Caco-2 (cell line): ENCODE data around the gene E2F6. TPM values are rescaled to one million over a fixed set of nuclear protein-coding genes. Genes with fewer than 3 reads are reported as not detected.

Experiments used
- BruUV-seq: library from RNA; stranded (reverse); fragments of 400-500 nt; replicated peaks from 2 replicates; lab custom pipeline; 2021; lab: Mats Ljungman, UMichigan
- CTCF ChIA-PET: fragments of 300-600 bp; sonication (Branson Sonifier 250); formaldehyde crosslinking; loops from one replicate; lab custom pipeline; 2022; ENCODE audit warnings: antibody characterized with exemption; lab: Charles Lee
- POLR2A ChIA-PET: fragments of 300-600 bp; sonication (Branson Sonifier 250); formaldehyde crosslinking; loops from one replicate; lab custom pipeline; 2022; ENCODE audit warnings: antibody characterized with exemption; lab: Charles Lee
- DNase-seq, 2 experiments: peaks; one replicate each; pipeline versions ENCODE4 v3.0.0 to v3.0.0-alpha.2; 2020 to 2022
- H3K27me3 ChIP-seq: replicated peaks from 2 replicates; pipeline ENCODE4 v1.6.0; 2011; ENCODE audit warnings: low read length; ENCODE audit not compliant: control insufficient read depth, insufficient read depth
- H3K36me3 ChIP-seq: 2 replicates; pipeline ENCODE4 v1.5.1; 2011; ENCODE audit warnings: low read length; ENCODE audit not compliant: control insufficient read depth, insufficient read depth
- H3K4me1 ChIP-seq: fragments of 250-450 bp; sonication (Bioruptor Pico); 2 replicates; pipeline ENCODE4 v1.5.1; 2020; ENCODE audit warnings: mild to moderate bottlenecking
- H3K4me3 ChIP-seq: 2 replicates; pipeline ENCODE4 v1.5.1; 2011; ENCODE audit warnings: low read depth, mild to moderate bottlenecking, control low read depth, low read length
- H3K9me3 ChIP-seq: fragments of 250-450 bp; sonication (Bioruptor Pico); 2 replicates; pipeline ENCODE4 v1.5.1; 2020; ENCODE audit warnings: mild to moderate bottlenecking, moderate library complexity
- H3K27ac Mint-ChIP-seq: one replicate; pipeline ENCODE4 v1.8.0; 2022; ENCODE audit warnings: mixed read lengths; ENCODE audit not compliant: unreplicated experiment
- H3K27me3 Mint-ChIP-seq: one replicate; pipeline ENCODE4 v1.8.0; 2022; ENCODE audit warnings: mixed read lengths; ENCODE audit not compliant: insufficient read depth, unreplicated experiment
- H3K36me3 Mint-ChIP-seq: one replicate; pipeline ENCODE4 v1.8.0; 2022; ENCODE audit warnings: mild to moderate bottlenecking, mixed read lengths; ENCODE audit not compliant: insufficient read depth, unreplicated experiment
- H3K4me1 Mint-ChIP-seq: one replicate; pipeline ENCODE4 v1.8.0; 2022; ENCODE audit warnings: low read depth, mixed read lengths; ENCODE audit not compliant: unreplicated experiment
- H3K4me3 Mint-ChIP-seq: one replicate; pipeline ENCODE4 v1.8.0; 2022; ENCODE audit warnings: mild to moderate bottlenecking, moderate library complexity, mixed read lengths; ENCODE audit not compliant: unreplicated experiment
- H3K9me3 Mint-ChIP-seq: one replicate; pipeline ENCODE4 v1.8.0; 2022; ENCODE audit warnings: mixed read lengths; ENCODE audit not compliant: unreplicated experiment
- intact Hi-C: fragments of 100-400 bp; cut with micrococcal nuclease; formaldehyde crosslinking; loops from one replicate; pipeline ENCODE4 v1.10.0; 2022; ENCODE audit not compliant: unreplicated experiment
- total RNA-seq: library from RNA; stranded (reverse); gene quantifications from 2 replicates; pipeline ENCODE4 v1.2.3, GENCODE V29; 2022
- TF ChIP-seq, protein P1 (sequence below), 2 experiments: fragments of 200-600 bp in 1 of 2; IDR thresholded peaks; 1 replicate in 1 of 2; 2 replicates in 1 of 2; pipeline versions ENCODE4 v1.5.1 to v1.8.0; 2011 to 2022; ENCODE audit warnings: antibody characterized with exemption in 1 of 2, control low read depth in 1 of 2, inconsistent platforms in 1 of 2, low read depth in 1 of 2, low read length in 1 of 2, mild to moderate bottlenecking in 1 of 2, moderate library complexity in 1 of 2; ENCODE audit not compliant: insufficient read depth in 1 of 2, severe bottlenecking in 1 of 2, unreplicated experiment in 1 of 2

E2F6 gene
- total RNA-seq, 1 experiment from 2014 or later: 44.5 TPM

DNA sequence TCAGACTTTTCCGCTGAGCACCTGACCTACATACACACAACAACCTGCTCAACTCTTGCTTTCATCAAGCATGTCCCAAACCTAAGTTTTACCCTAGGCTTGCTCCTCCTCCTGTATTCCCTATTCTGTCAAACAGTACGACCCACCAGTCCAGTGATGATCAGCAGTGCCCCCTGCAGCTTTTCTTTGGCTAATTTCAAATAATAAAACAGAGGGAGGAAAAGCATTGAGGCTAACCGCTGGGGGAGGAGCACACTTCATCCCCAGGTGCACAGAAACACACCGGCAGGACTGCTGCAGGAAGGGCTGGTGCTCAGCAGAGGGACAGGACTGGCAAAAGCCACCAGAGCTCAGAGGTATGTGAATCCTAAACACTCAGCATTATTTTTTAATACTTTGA lies 21.2 kb downstream of the E2F6 start:
- H3K4me1 Mint-ChIP-seq: no peaks in the 10 kb centered on the region
- H3K9me3 Mint-ChIP-seq: peaks cover 40% of the 10 kb centered on the region
- POLR2A ChIA-PET: no interaction called here
- no peak overlapping the region for H3K27ac Mint-ChIP-seq
- TF ChIP-seq, protein P1, sequence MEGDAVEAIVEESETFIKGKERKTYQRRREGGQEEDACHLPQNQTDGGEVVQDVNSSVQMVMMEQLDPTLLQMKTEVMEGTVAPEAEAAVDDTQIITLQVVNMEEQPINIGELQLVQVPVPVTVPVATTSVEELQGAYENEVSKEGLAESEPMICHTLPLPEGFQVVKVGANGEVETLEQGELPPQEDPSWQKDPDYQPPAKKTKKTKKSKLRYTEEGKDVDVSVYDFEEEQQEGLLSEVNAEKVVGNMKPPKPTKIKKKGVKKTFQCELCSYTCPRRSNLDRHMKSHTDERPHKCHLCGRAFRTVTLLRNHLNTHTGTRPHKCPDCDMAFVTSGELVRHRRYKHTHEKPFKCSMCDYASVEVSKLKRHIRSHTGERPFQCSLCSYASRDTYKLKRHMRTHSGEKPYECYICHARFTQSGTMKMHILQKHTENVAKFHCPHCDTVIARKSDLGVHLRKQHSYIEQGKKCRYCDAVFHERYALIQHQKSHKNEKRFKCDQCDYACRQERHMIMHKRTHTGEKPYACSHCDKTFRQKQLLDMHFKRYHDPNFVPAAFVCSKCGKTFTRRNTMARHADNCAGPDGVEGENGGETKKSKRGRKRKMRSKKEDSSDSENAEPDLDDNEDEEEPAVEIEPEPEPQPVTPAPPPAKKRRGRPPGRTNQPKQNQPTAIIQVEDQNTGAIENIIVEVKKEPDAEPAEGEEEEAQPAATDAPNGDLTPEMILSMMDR (IDR thresholded peaks at IDR 0.05; ENCODE audit: insufficient read depth in 1 of 2, low read depth in 1 of 2, low read length in 1 of 2, severe bottlenecking in 1 of 2, unreplicated experiment in 1 of 2): no peak
- peaks cover 19% of the 10 kb centered on the region for H3K36me3 ChIP-seq
- BruUV-seq: no TSS peak
- intact Hi-C loops: no loop called here
- H3K9me3 ChIP-seq: peaks cover 19% of the 10 kb centered on the region
- H3K4me3 Mint-ChIP-seq: no peak overlapping the region
- no peaks in the 10 kb centered on the region for H3K27me3 Mint-ChIP-seq
- H3K4me3 ChIP-seq: no peak overlapping the region
- CTCF ChIA-PET: no interaction called here
- DNase-seq: no peak
- peaks cover 88% of the 10 kb centered on the region for H3K36me3 Mint-ChIP-seq
- H3K27me3 ChIP-seq: no peaks in the 10 kb centered on the region
- H3K4me1 ChIP-seq: no peaks in the 10 kb centered on the region

DNA sequence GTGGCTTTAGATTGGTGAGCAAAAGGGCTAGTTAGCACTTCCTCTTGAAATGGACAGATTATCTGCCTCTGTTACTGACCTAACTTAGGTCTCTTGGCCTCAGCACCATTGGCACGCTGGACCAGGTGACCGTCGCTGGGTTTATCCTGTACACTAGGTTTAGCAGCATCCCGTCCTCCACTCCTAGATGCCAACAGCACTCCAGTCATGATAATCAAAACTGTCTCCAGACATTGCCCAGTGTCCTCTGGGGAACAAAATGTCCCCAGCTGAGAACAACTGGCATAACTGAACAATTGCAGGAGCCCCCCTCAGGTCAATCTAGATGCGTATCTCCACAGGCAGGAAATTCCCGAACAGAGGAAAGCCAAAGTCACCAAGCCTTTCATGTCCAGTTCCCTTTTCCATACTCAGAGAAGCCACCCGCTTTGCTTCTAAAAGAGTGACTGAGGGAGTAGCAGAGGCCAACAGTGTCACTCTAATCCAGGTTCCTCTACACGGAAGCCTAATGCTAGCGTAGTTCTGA lies 27.3 kb downstream of the E2F6 start:
- peaks cover 29% of the 10 kb centered on the region for H3K9me3 Mint-ChIP-seq

DNA sequence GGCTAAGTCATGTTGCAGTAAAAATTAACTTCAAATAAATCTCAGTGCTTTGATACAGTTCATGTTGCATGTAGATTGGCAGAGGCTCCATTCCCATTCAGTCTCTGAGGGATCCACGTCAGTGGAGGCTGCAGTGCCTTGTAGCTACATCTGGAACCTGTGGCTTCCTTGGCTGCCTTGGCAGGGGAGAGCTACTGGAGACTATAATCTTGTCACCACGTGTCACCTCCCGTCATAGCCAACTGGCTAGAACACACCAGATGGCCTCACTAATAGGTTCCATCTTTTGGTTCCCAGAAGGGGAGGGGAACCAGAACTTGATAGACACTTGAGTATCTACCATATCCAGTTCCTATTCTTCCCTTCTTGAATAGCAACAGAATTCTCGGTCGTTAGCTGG lies 28.4 kb downstream of the E2F6 start:
- no peaks in the 10 kb centered on the region for H3K27me3 Mint-ChIP-seq
- no peaks in the 10 kb centered on the region for H3K4me1 Mint-ChIP-seq

More for the DNA sequence above, 27.3 kb downstream of the E2F6 start:
- Mint-ChIP-seq H3K27me3 (no peaks in the 10 kb centered on the region), H3K4me1 (no peaks in the 10 kb centered on the region), H3K27ac (no peak overlapping the region), H3K4me3 (no peak overlapping the region), H3K36me3 (peaks cover 43% of the 10 kb centered on the region)
- ChIA-PET POLR2A (no interaction called here), CTCF (no interaction called here)
- Histone ChIP-seq H3K4me1 (no peaks in the 10 kb centered on the region), H3K4me3 (no peak overlapping the region), H3K27me3 (no peaks in the 10 kb centered on the region), H3K36me3 (peaks cover 7% of the 10 kb centered on the region), H3K9me3 (peaks cover 26% of the 10 kb centered on the region)
- BruUV-seq: no TSS peak
- intact Hi-C loops: no loop called here
- TF ChIP-seq, protein P1 (IDR thresholded peaks at IDR 0.05; ENCODE audit: insufficient read depth in 1 of 2, low read depth in 1 of 2, low read length in 1 of 2, severe bottlenecking in 1 of 2, unreplicated experiment in 1 of 2): no peak
- DNase-seq: no peak

More for the DNA sequence above, 28.4 kb downstream of the E2F6 start:
- no peak overlapping the region for H3K4me3 ChIP-seq
- ChIA-PET POLR2A (no interaction called here), CTCF (interaction anchor here (0.6 kb wide), 1 partner anchor 1554 kb away, joined by 3 read pairs; no protein-coding TSS in a partner anchor)
- DNase-seq: no peak
- BruUV-seq: no TSS peak
- intact Hi-C loops: no loop called here
- H3K9me3 Mint-ChIP-seq: peaks cover 19% of the 10 kb centered on the region
- peaks cover 6% of the 10 kb centered on the region for H3K36me3 ChIP-seq
- no peak overlapping the region for H3K27ac Mint-ChIP-seq
- H3K4me3 Mint-ChIP-seq: no peak overlapping the region
- TF ChIP-seq, protein P1 (IDR thresholded peaks at IDR 0.05; ENCODE audit: insufficient read depth in 1 of 2, low read depth in 1 of 2, low read length in 1 of 2, severe bottlenecking in 1 of 2, unreplicated experiment in 1 of 2): no peak
- H3K27me3 ChIP-seq: no peaks in the 10 kb centered on the region
- peaks cover 33% of the 10 kb centered on the region for H3K36me3 Mint-ChIP-seq
- peaks cover 18% of the 10 kb centered on the region for H3K9me3 ChIP-seq
- no peaks in the 10 kb centered on the region for H3K4me1 ChIP-seq
